AG04450 (cell line): Measurements from ENCODE around the gene GPR179. TPM values are rescaled to one million over a fixed set of nuclear protein-coding genes. Genes with fewer than 3 reads are reported as not detected.

Experiments
- CTCF ChIA-PET: fragments of 300-600, 350-600 bp; formaldehyde crosslinking; extraction: SDS; loops from one replicate; lab custom pipeline; 2022; ENCODE audit warnings: antibody characterized with exemption, inconsistent platforms; lab: Charles Lee
- POLR2A ChIA-PET: fragments of 350-600 bp; formaldehyde crosslinking; extraction: SDS; loops from one replicate; lab custom pipeline; 2021; ENCODE audit warnings: antibody characterized with exemption, inconsistent platforms; lab: Yijun Ruan, JAX
- DNase-seq: peaks from one replicate; pipeline ENCODE4 v3.0.0-alpha.2; 2011; ENCODE audit warnings: low read depth, low spot score
- H3K27ac ChIP-seq: one replicate; pipeline ENCODE4 v1.5.1; 2012; ENCODE audit warnings: low read depth, low read length, control low read depth
- H3K27me3 ChIP-seq: one replicate; pipeline ENCODE4 v1.6.0; 2012; ENCODE audit warnings: low read length; ENCODE audit not compliant: control insufficient read depth, insufficient read depth
- H3K4me3 ChIP-seq: 2 replicates; pipeline ENCODE4 v1.5.1; 2011; ENCODE audit warnings: mild to moderate bottlenecking, low read depth, low read length, control low read depth
- H3K9me3 ChIP-seq: 2 replicates; pipeline ENCODE4 v1.5.1; 2012; ENCODE audit warnings: low read length; ENCODE audit not compliant: control insufficient read depth, insufficient read depth
- polyA plus RNA-seq: library from polyadenylated mRNA; depleted of rRNA; stranded (reverse); fragments of >200 nt; gene quantifications from 2 replicates; pipeline ENCODE4 v1.2.3, GENCODE V29; 2011
- TF ChIP-seq, protein P1 (sequence below): IDR thresholded peaks from 2 replicates; pipeline ENCODE4 v1.5.1; 2011; ENCODE audit warnings: low read depth, low read length, control low read depth, inconsistent platforms

The GPR179 gene
- polyA plus RNA-seq, 1 experiment, result not detected

DNA sequence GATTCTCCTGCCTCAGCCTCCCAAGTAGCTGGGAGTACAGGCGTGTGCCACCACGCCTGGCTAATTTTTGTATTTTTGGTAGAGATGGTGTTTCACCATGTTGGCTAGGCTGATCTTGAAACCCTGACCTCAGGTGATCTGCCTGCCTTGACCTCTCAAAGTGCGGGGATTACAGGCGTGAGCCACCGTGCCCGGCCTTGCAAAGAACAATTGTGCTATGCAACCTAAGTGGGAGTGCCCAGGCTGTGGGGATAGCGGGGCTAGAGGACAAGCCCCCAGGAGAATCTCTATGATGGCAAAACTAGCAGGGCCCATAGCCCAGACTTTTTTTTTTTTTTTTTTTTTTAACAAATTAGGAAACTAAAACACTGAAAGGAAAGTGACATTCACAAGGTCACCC, 2.0 kb upstream of the GPR179 start:
- ChIA-PET POLR2A (interaction anchor here (0.6 to 0.9 kb wide), 2 partner anchors 69 to 76 kb away, joined by 3 to 5 read pairs; no protein-coding TSS in a partner anchor), CTCF (interaction anchor here (0.8 to 2.0 kb wide), 3 partner anchors 12 to 69 kb away, joined by 3 to 14 read pairs (median 4); no protein-coding TSS in a partner anchor)
- no peaks in the 10 kb centered on the region for H3K9me3 ChIP-seq
- TF ChIP-seq, protein P1, sequence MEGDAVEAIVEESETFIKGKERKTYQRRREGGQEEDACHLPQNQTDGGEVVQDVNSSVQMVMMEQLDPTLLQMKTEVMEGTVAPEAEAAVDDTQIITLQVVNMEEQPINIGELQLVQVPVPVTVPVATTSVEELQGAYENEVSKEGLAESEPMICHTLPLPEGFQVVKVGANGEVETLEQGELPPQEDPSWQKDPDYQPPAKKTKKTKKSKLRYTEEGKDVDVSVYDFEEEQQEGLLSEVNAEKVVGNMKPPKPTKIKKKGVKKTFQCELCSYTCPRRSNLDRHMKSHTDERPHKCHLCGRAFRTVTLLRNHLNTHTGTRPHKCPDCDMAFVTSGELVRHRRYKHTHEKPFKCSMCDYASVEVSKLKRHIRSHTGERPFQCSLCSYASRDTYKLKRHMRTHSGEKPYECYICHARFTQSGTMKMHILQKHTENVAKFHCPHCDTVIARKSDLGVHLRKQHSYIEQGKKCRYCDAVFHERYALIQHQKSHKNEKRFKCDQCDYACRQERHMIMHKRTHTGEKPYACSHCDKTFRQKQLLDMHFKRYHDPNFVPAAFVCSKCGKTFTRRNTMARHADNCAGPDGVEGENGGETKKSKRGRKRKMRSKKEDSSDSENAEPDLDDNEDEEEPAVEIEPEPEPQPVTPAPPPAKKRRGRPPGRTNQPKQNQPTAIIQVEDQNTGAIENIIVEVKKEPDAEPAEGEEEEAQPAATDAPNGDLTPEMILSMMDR, result no peak
- H3K27me3 ChIP-seq, result peaks cover 21% of the 10 kb centered on the region
- no peak for DNase-seq
- H3K4me3 ChIP-seq, result no peak overlapping the region
- H3K27ac ChIP-seq, result no peak overlapping the region

- Histone ChIP-seq H3K4me3 (no peak overlapping the region), H3K27me3 (peaks cover 21% of the 10 kb centered on the region)
- CTCF ChIA-PET, result interaction anchor here (1.3 to 1.4 kb wide), 2 partner anchors 11 to 70 kb away, joined by 3 to 5 read pairs; no protein-coding TSS in a partner anchor
These were observed 627 bp upstream of the GPR179 start for GRCh38 chr17:38344420-38344745.

DNA sequence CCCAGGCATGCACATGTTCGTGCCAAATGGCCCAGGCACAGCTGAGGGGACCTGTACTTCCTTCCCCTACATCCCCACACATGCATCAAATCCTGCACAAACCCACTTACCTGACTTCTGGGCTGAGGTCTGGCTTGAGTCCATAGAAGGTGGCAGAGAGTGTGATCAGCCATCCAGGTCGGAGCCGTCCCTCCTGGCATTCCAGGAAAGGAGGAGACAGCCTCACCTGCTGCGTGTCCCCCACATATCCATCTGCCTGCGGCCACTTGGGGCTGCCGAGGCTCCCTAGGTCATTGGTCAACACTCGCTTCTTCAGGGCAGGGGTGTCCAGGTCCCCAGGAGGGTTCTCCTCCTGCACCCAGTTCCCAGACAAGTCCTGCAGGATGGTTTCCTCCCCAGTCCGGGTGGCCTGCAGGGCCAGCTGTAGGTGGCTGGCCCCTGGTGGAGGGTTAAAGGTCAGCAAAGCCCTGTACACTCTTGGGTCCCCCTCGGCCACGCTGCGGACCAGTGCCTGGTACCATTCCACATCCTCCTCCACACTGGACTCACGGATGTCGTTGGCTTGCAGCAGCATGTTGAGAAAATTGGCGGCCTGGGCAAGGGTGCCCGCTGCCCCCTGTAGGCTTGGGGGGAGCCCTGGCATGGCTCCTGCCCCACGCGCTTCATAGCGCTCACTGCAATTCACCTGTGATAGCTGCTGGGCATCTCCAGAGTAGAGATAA, 709 bp downstream of the GPR179 start:
- H3K27me3 ChIP-seq, result peaks cover 35% of the 10 kb centered on the region
- POLR2A ChIA-PET, result interaction anchor here (0.6 kb wide), 1 partner anchor 30 kb away, joined by 7 read pairs; no protein-coding TSS in a partner anchor
- DNase-seq, result no peak
- H3K9me3 ChIP-seq, result no peaks in the 10 kb centered on the region
- no peak overlapping the region for H3K27ac ChIP-seq
- CTCF ChIA-PET, result interaction anchor here (1.3 to 1.4 kb wide), 2 partner anchors 10 to 71 kb away, joined by 3 to 5 read pairs; no protein-coding TSS in a partner anchor
- no peak overlapping the region for H3K4me3 ChIP-seq
- TF ChIP-seq, protein P1, result no peak

More at GRCh38 chr17:38344420-38344745, 627 bp upstream of the GPR179 start:
- POLR2A ChIA-PET, result no interaction called here
- H3K27ac ChIP-seq, result no peak overlapping the region
- TF ChIP-seq, protein P1, result no peak
- DNase-seq, result no peak
- H3K9me3 ChIP-seq, result no peaks in the 10 kb centered on the region

- H3K27me3 ChIP-seq, result peaks cover 44% of the 10 kb centered on the region
- ChIA-PET POLR2A (no interaction called here), CTCF (interaction anchor here (0.9 to 1.2 kb wide), 2 partner anchors 19 to 73 kb away, joined by 6 to 10 read pairs; no protein-coding TSS in a partner anchor)
- no peak overlapping the region for H3K4me3 ChIP-seq
- no peak overlapping the region for H3K27ac ChIP-seq
- H3K9me3 ChIP-seq, result no peaks in the 10 kb centered on the region
- TF ChIP-seq, protein P1, result no peak
- no peak for DNase-seq
These were observed 2.6 kb downstream of the GPR179 start for GRCh38 chr17:38341035-38341721.
